Tibial artery (tissue), 4 donors: ENCODE data around the gene ABL2.

Experiments
- DNase-seq, 2 donors: peaks; one replicate each; pipeline ENCODE4 v3.0.0-alpha.2; 2019
- H3K27ac ChIP-seq, 2 donors: fragments of 200-600 bp; sonication (generic) in 1 of 2; 1 replicate in 1 of 2; 2 replicates in 1 of 2; pipeline ENCODE4 v1.5.1; 2018 to 2019; ENCODE audit warnings: mild to moderate bottlenecking in 1 of 2
- H3K27me3 ChIP-seq, 2 donors: fragments of 200-600 bp; sonication (generic) in 1 of 2; one replicate each; pipeline versions ENCODE4 v1.5.1 to v1.6.0; 2016 to 2019
- H3K36me3 ChIP-seq, 3 donors: fragments of 200-600 bp; sonication (generic) in 2 of 3; one replicate each; pipeline ENCODE4 v1.5.1; 2016 to 2019; ENCODE audit warnings: mild to moderate bottlenecking in 2 of 3
- H3K4me1 ChIP-seq, 4 donors: fragments of 200-600 bp; sonication (generic) in 2 of 4; 1 replicate in 3 of 4; 2 replicates in 1 of 4; pipeline ENCODE4 v1.5.1; 2016 to 2019
- H3K4me3 ChIP-seq, 2 donors: fragments of 200-600 bp; sonication (generic) in 1 of 2; 1 replicate in 1 of 2; 2 replicates in 1 of 2; pipeline ENCODE4 v1.5.1; 2018 to 2019; ENCODE audit warnings: mild to moderate bottlenecking in 2 of 2
- H3K9me3 ChIP-seq, 3 donors: fragments of 200-600 bp; sonication (generic) in 1 of 3; one replicate each; pipeline ENCODE4 v1.5.1; 2016 to 2019
- CTCF ChIP-seq, 2 experiments: fragments of 200-600 bp in 1 of 2; fragments of 450-650 bp in 1 of 2; IDR thresholded peaks; one replicate each; pipeline ENCODE4 v1.5.1; 2017 to 2019; ENCODE audit warnings: antibody characterized with exemption in 2 of 2, mild to moderate bottlenecking in 1 of 2, moderate library complexity in 1 of 2
- intact Hi-C: fragments of 100-400 bp; cut with DNase I; formaldehyde crosslinking; loops from one replicate; pipeline ENCODE4 v1.15.0; 2023; ENCODE audit warnings: low total_unique reads

Gene ABL2

GRCh38 chr1:179166663-179167417, 62.6 kb downstream of the ABL2 start:
- Histone ChIP-seq H3K27ac (no peak overlapping the region), H3K36me3 (no peaks in the 10 kb centered on the region), H3K9me3 (no peaks in the 10 kb centered on the region), H3K27me3 (no peaks in the 10 kb centered on the region), H3K4me3 (no peak overlapping the region), H3K4me1 (peaks cover 0 to 44% (median 6%) of the 10 kb centered on the region in 4 donors)
- intact Hi-C loops, result no loop called here
- TF ChIP-seq CTCF (IDR thresholded peaks at IDR 0.05), result no peak
- no peak for DNase-seq

GRCh38 chr1:179164494-179164893, 65.0 kb downstream of the ABL2 start:
- Histone ChIP-seq H3K27me3 (no peaks in the 10 kb centered on the region), H3K4me3 (no peak overlapping the region), H3K9me3 (no peaks in the 10 kb centered on the region), H3K4me1 (peaks cover 0 to 32% (median under 1%) of the 10 kb centered on the region in 4 donors), H3K36me3 (no peaks in the 10 kb centered on the region), H3K27ac (no peak overlapping the region)
- no peak for TF ChIP-seq CTCF (IDR thresholded peaks at IDR 0.05)
- DNase-seq, result no peak
- intact Hi-C loops, result no loop called here

- intact Hi-C loops, result no loop called here
- Histone ChIP-seq H3K27ac (peak overlapping the region in 1 of 2 donors; percentile 71), H3K4me3 (no peak overlapping the region), H3K36me3 (no peaks in the 10 kb centered on the region), H3K9me3 (no peaks in the 10 kb centered on the region), H3K4me1 (peaks cover 0 to 46% (median 12%) of the 10 kb centered on the region in 4 donors), H3K27me3 (no peaks in the 10 kb centered on the region)
- no peak for DNase-seq
- no peak for TF ChIP-seq CTCF (IDR thresholded peaks at IDR 0.05)
Observed at GRCh38 chr1:179156708-179157107, 72.8 kb downstream of the ABL2 start.

GRCh38 chr1:179156026-179156425, 73.5 kb downstream of the ABL2 start:
- no peaks in the 10 kb centered on the region for H3K27me3 ChIP-seq
- peak overlapping the region; percentile 53 to 71 for H3K27ac ChIP-seq
- peaks cover 0 to 47% (median 12%) of the 10 kb centered on the region in 4 donors for H3K4me1 ChIP-seq
- no peak for DNase-seq
- TF ChIP-seq CTCF (IDR thresholded peaks at IDR 0.05), result no peak
- no peaks in the 10 kb centered on the region for H3K36me3 ChIP-seq
- H3K9me3 ChIP-seq, result no peaks in the 10 kb centered on the region
- intact Hi-C loops, result no loop called here
- no peak overlapping the region for H3K4me3 ChIP-seq

- Histone ChIP-seq H3K27me3 (no peaks in the 10 kb centered on the region), H3K9me3 (no peaks in the 10 kb centered on the region), H3K36me3 (no peaks in the 10 kb centered on the region), H3K27ac (peak overlapping the region; percentile 53 to 71), H3K4me3 (no peak overlapping the region), H3K4me1 (peaks cover 0 to 47% (median 12%) of the 10 kb centered on the region in 4 donors)
- intact Hi-C loops, result no loop called here
- DNase-seq, result no peak
- TF ChIP-seq CTCF (IDR thresholded peaks at IDR 0.05), result no peak
Observed at GRCh38 chr1:179155615-179156014, 73.9 kb downstream of the ABL2 start.
